ENCODE results near the gene EXOSC10. TPM values are rescaled to one million over a fixed set of nuclear protein-coding genes. Genes with fewer than 3 reads are reported as not detected.

The EXOSC10 gene
- total RNA-seq, 1 donor from 2014 or later = 81.8 TPM

- Mint-ChIP-seq H3K27me3 (no peaks in the 10 kb centered on the region), H3K27ac (no peak overlapping the region), H3K4me3 (no peak overlapping the region), H3K36me3 (no peaks in the 10 kb centered on the region), H3K4me1 (ENCODE audit: unreplicated experiment) (peaks cover 6% of the 10 kb centered on the region), H3K9me3 (no peaks in the 10 kb centered on the region)
- TF ChIP-seq CTCF (conservative IDR thresholded peaks at IDR 0.05) = no peak
- no peak for DNase-seq (ENCODE audit: extremely low spot score, unreplicated experiment)
Observed at GRCh38 chr1:11055676-11056075, 44.0 kb downstream of the EXOSC10 start.

GRCh38 chr1:11054666-11055065 is 45.0 kb downstream of the EXOSC10 start:
- DNase-seq (ENCODE audit: extremely low spot score, unreplicated experiment) = no peak
- H3K27me3 Mint-ChIP-seq = no peaks in the 10 kb centered on the region
- no peak overlapping the region for H3K4me3 Mint-ChIP-seq
- H3K36me3 Mint-ChIP-seq = no peaks in the 10 kb centered on the region
- peaks cover 3% of the 10 kb centered on the region for H3K4me1 Mint-ChIP-seq (ENCODE audit: unreplicated experiment)
- no peak overlapping the region for H3K27ac Mint-ChIP-seq
- no peak for TF ChIP-seq CTCF (conservative IDR thresholded peaks at IDR 0.05)
- no peaks in the 10 kb centered on the region for H3K9me3 Mint-ChIP-seq

GRCh38 chr1:11054181-11054580 is 45.5 kb downstream of the EXOSC10 start:
- TF ChIP-seq CTCF (conservative IDR thresholded peaks at IDR 0.05) = no peak
- no peak for DNase-seq (ENCODE audit: extremely low spot score, unreplicated experiment)
- Mint-ChIP-seq H3K9me3 (no peaks in the 10 kb centered on the region), H3K27me3 (no peaks in the 10 kb centered on the region), H3K27ac (no peak overlapping the region), H3K36me3 (no peaks in the 10 kb centered on the region), H3K4me3 (no peak overlapping the region), H3K4me1 (ENCODE audit: unreplicated experiment) (peaks cover 3% of the 10 kb centered on the region)

- Mint-ChIP-seq H3K36me3 (no peaks in the 10 kb centered on the region), H3K27ac (no peak overlapping the region), H3K4me1 (ENCODE audit: unreplicated experiment) (peaks cover 3% of the 10 kb centered on the region), H3K27me3 (no peaks in the 10 kb centered on the region), H3K9me3 (no peaks in the 10 kb centered on the region), H3K4me3 (no peak overlapping the region)
- no peak for DNase-seq (ENCODE audit: extremely low spot score, unreplicated experiment)
- no peak for TF ChIP-seq CTCF (conservative IDR thresholded peaks at IDR 0.05)
Observed at GRCh38 chr1:11053758-11054137, 45.9 kb downstream of the EXOSC10 start.

- Mint-ChIP-seq H3K27ac (no peak overlapping the region), H3K27me3 (no peaks in the 10 kb centered on the region), H3K4me3 (no peak overlapping the region), H3K4me1 (ENCODE audit: unreplicated experiment) (no peaks in the 10 kb centered on the region), H3K9me3 (no peaks in the 10 kb centered on the region), H3K36me3 (no peaks in the 10 kb centered on the region)
- no peak for DNase-seq (ENCODE audit: extremely low spot score, unreplicated experiment)
- TF ChIP-seq CTCF (conservative IDR thresholded peaks at IDR 0.05) = no peak
Observed at GRCh38 chr1:11052839-11053757, 46.6 kb downstream of the EXOSC10 start.

All from type B pancreatic cell (in vitro differentiated cells).